Breast epithelium (tissue), 4 donors: Measurements from ENCODE around the gene PTPRG. TPM values are rescaled to one million over a fixed set of nuclear protein-coding genes. Genes with fewer than 3 reads are reported as not detected.

ENCODE experiments used
- DNase-seq, 2 donors: peaks; one replicate each; pipeline ENCODE4 v3.0.0-alpha.2; 2019; ENCODE audit warnings: low spot score in 2 of 2
- H3K27ac ChIP-seq, 2 donors: fragments of 200-600 bp; sonication (generic) in 1 of 2; one replicate each; pipeline ENCODE4 v1.5.1; 2016 to 2019; ENCODE audit warnings: mild to moderate bottlenecking in 1 of 2
- H3K27me3 ChIP-seq, 2 donors: fragments of 200-600 bp; sonication (generic) in 1 of 2; one replicate each; pipeline versions ENCODE4 v1.5.1 to v1.6.0; 2017 to 2019; ENCODE audit warnings: control low read depth in 1 of 2, mild to moderate bottlenecking in 1 of 2
- H3K36me3 ChIP-seq: fragments of 200-600 bp; one replicate; pipeline ENCODE4 v1.5.1; 2019
- H3K4me1 ChIP-seq, 2 donors: fragments of 200-600 bp; sonication (generic); one replicate each; pipeline ENCODE4 v1.5.1; 2016 to 2019; ENCODE audit warnings: control low read depth in 1 of 2
- H3K4me3 ChIP-seq, 3 donors: fragments of 200-600 bp; sonication (generic); 1 replicate in 2 of 3; 2 replicates in 1 of 3; pipeline ENCODE4 v1.5.1; 2016 to 2019; ENCODE audit warnings: mild to moderate bottlenecking in 3 of 3, moderate library complexity in 2 of 3
- H3K9me3 ChIP-seq, 2 donors: fragments of 200-600 bp; sonication (generic) in 1 of 2; one replicate each; pipeline ENCODE4 v1.5.1; 2016 to 2019; ENCODE audit warnings: control low read depth in 1 of 2
- CTCF ChIP-seq, 3 donors: fragments of 450-650 bp; IDR thresholded peaks; one replicate each; pipeline ENCODE4 v1.5.1; 2016 to 2017; ENCODE audit warnings: antibody characterized with exemption in 3 of 3, mild to moderate bottlenecking in 3 of 3, moderate library complexity in 3 of 3
- POLR2A ChIP-seq: fragments of 450-650 bp; IDR thresholded peaks from one replicate; pipeline ENCODE4 v1.6.1; 2016; ENCODE audit warnings: antibody characterized with exemption, mild to moderate bottlenecking, moderate library complexity
- POLR2AphosphoS5 ChIP-seq, 3 donors: sonication (generic); formaldehyde crosslinking; IDR thresholded peaks; one replicate each; pipeline ENCODE4 v1.6.1; 2017; ENCODE audit warnings: antibody characterized with exemption in 3 of 3
- intact Hi-C: fragments of 100-400 bp; cut with DNase I; formaldehyde crosslinking; loops from one replicate; pipeline ENCODE4 v1.15.1; 2023; ENCODE audit warnings: low total_unique reads
- total RNA-seq, 3 donors: library from RNA; depleted of rRNA; stranded (reverse); fragments of >200 nt; gene quantifications; one replicate each; pipeline ENCODE4 v1.1.0, GENCODE V29; 2016

Gene PTPRG
- total RNA-seq, 3 donors from 2014 or later, result 42.3 to 179 (median 61.6) TPM

DNA sequence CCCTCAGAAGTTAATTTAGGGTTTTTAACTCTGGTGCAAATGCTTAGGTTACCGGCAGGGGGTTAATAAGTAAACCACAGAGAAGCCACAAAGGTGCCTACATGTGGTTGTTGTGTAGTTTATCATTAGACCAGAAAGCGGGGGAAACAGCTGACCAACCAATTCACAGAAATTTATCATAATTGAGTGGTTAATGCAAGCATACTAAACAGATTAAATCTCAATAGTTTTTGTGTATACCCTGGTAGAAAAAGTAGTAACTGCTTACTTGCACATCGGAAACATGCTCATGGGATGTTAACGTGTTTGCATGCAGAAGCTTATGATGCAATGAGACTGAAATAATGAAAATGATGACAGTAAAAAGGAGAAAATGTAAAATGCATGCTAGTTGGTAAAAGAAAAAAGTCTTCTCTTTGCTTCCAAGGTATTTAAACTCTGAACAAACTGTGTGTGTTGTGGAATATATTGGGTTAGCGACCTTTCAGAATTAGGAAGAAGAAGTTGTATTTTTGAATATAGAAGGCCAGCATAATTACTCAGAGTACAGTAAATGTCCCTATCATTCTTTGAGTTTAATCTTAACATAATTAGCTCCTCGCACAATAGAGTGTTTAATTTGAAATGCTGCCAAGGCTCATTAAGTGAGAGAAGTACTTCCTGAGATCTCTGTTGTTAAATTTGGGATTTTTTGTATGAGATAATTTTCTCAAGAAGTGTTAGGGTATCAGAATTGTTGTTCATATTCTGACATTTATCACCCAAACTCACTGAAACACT lies 316.2 kb downstream of the PTPRG start:
- Histone ChIP-seq H3K36me3 (no peaks in the 10 kb centered on the region), H3K4me3 (no peak overlapping the region), H3K27ac (no peak overlapping the region), H3K9me3 (no peaks in the 10 kb centered on the region), H3K27me3 (no peaks in the 10 kb centered on the region), H3K4me1 (no peaks in the 10 kb centered on the region)
- no peak for TF ChIP-seq CTCF (IDR thresholded peaks at IDR 0.05)
- no peak for TF ChIP-seq POLR2AphosphoS5 (IDR thresholded peaks at IDR 0.05)
- TF ChIP-seq POLR2A, result no peak
- intact Hi-C loops, result no loop called here
- DNase-seq, result no peak

DNA sequence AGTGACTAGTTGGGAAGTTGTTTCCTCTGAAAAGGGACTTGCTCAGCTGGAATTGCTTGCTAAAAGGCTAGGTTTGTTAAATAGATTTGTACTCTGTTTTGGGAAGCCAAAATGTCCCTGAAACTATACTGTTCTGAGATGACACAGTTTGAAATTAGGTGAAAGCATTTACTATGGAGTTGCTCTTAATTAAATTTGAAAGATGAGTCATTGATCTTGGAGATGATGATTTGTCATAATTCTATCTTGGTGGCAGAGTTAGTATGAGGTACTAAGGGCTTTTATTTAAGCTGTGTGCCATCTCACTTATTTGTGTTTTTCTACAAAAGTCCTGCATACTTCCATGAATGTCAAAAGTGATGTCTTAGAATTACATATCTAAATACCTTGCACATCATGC lies 320.9 kb downstream of the PTPRG start:
- Histone ChIP-seq H3K27ac (no peak overlapping the region), H3K27me3 (no peaks in the 10 kb centered on the region), H3K4me3 (no peak overlapping the region), H3K4me1 (no peaks in the 10 kb centered on the region), H3K9me3 (no peaks in the 10 kb centered on the region), H3K36me3 (no peaks in the 10 kb centered on the region)
- DNase-seq, result no peak
- TF ChIP-seq POLR2A (no peak), POLR2AphosphoS5 (IDR thresholded peaks at IDR 0.05) (no peak), CTCF (IDR thresholded peaks at IDR 0.05) (no peak)
- intact Hi-C loops, result no loop called here

DNA sequence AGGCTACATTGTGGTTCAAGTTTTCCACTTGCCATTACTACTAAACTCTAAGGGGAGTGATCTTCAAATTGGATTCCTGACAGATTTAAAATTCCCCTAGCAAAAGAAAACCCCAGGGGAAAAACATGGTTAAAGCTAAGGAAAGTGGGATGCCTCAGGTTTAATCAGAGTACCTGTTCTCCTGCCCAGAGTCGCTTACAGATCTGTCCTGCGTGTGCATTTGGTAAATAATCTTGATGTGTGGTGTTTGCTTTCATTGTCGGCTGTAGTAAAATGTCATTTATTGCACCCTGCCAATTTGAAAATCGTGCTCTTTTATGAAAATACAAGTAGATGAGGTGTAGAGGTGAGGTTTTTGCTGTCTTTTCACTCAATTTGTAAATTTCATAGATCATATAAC lies 323.4 kb downstream of the PTPRG start:
- H3K9me3 ChIP-seq, result no peaks in the 10 kb centered on the region
- no peaks in the 10 kb centered on the region for H3K36me3 ChIP-seq
- H3K27ac ChIP-seq, result no peak overlapping the region
- H3K27me3 ChIP-seq, result no peaks in the 10 kb centered on the region
- intact Hi-C loops, result no loop called here
- no peak for DNase-seq
- no peak for TF ChIP-seq POLR2AphosphoS5 (IDR thresholded peaks at IDR 0.05)
- TF ChIP-seq POLR2A, result no peak
- no peak for TF ChIP-seq CTCF (IDR thresholded peaks at IDR 0.05)
- H3K4me3 ChIP-seq, result no peak overlapping the region
- no peaks in the 10 kb centered on the region for H3K4me1 ChIP-seq

DNA sequence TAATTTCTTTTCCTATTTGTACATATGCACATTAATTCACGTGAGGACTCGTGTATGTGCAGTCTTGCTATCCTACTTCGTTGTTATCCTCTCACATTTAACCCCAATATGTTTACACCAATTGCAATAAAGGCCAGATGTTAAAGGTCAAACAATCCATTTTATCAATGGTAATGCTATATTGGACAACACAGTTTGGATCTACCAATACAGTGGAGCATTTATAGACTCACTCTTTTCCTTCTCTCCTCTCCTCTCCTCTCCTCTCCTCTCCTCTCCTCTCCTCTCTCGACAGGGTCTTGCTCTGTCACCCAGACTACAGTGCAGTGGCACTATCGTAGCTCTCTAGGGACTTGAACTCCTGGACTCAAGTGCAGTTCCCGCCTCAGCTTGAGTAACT lies 324.0 kb downstream of the PTPRG start:
- no peak for TF ChIP-seq POLR2AphosphoS5 (IDR thresholded peaks at IDR 0.05)
- no peaks in the 10 kb centered on the region for H3K27me3 ChIP-seq
- DNase-seq, result no peak
- H3K4me3 ChIP-seq, result no peak overlapping the region
- H3K27ac ChIP-seq, result no peak overlapping the region
- intact Hi-C loops, result no loop called here
- H3K36me3 ChIP-seq, result no peaks in the 10 kb centered on the region
- H3K9me3 ChIP-seq, result no peaks in the 10 kb centered on the region
- H3K4me1 ChIP-seq, result no peaks in the 10 kb centered on the region

- no peaks in the 10 kb centered on the region for H3K4me1 ChIP-seq
- H3K27ac ChIP-seq, result no peak overlapping the region
- no peaks in the 10 kb centered on the region for H3K9me3 ChIP-seq
- no peaks in the 10 kb centered on the region for H3K36me3 ChIP-seq
- H3K4me3 ChIP-seq, result no peak overlapping the region
- TF ChIP-seq POLR2A (no peak), CTCF (IDR thresholded peaks at IDR 0.05) (no peak), POLR2AphosphoS5 (IDR thresholded peaks at IDR 0.05) (no peak)
- DNase-seq, result no peak
- H3K27me3 ChIP-seq, result no peaks in the 10 kb centered on the region
- intact Hi-C loops, result no loop called here
Observed at GRCh38 chr3:61887206-61887605, 325.8 kb downstream of the PTPRG start.
